ENCODE measurements around the gene KRTAP3-2.

- TF ChIP-seq CTCF (IDR thresholded peaks at IDR 0.05 in 2 of 3, conservative IDR thresholded peaks at IDR 0.05 in 1 of 3; ENCODE audit: borderline replicate concordance in 1 of 3, insufficient read depth in 1 of 3, low read depth in 2 of 3, low read length in 2 of 3) = no peak
- TF ChIP-seq REST (IDR thresholded peaks at IDR 0.05; ENCODE audit: low read depth) = no peak
- no peak for TF ChIP-seq EZH2phosphoT487 (IDR thresholded peaks at IDR 0.05; ENCODE audit: borderline replicate concordance)
Observed at GRCh38 chr17:41008811-41009210, 9.1 kb upstream of the KRTAP3-2 start, which contains the start of gene KRTAP3-1.

All from HCT116 (cell line).